Vagina (tissue), 2 donors: ENCODE data around the gene SMARCA2. TPM values are rescaled to one million over a fixed set of nuclear protein-coding genes. Genes with fewer than 3 reads are reported as not detected.
A peak's percentile ranks its signal among the peaks of the same experiment; 100 is the strongest.

Source experiments
- DNase-seq, 2 donors: peaks; one replicate each; pipeline ENCODE4 v3.0.0-alpha.2; 2017; ENCODE audit errors: extremely low spot score in 2 of 2
- H3K27ac ChIP-seq: fragments of 200-600 bp; sonication (generic); one replicate; pipeline ENCODE4 v1.5.1; 2019
- H3K27me3 ChIP-seq: fragments of 200-600 bp; sonication (generic); one replicate; pipeline ENCODE4 v1.5.1; 2019
- H3K36me3 ChIP-seq, 2 donors: fragments of 200-600 bp; sonication (generic); one replicate each; pipeline ENCODE4 v1.5.1; 2017 to 2019
- H3K4me1 ChIP-seq: fragments of 200-600 bp; sonication (generic); one replicate; pipeline ENCODE4 v1.5.1; 2019
- H3K4me3 ChIP-seq, 2 donors: fragments of 200-600 bp; sonication (generic); 1 replicate in 1 of 2; 2 replicates in 1 of 2; pipeline ENCODE4 v1.5.1; 2016 to 2019
- H3K9me3 ChIP-seq: fragments of 200-600 bp; sonication (generic); one replicate; pipeline ENCODE4 v1.5.1; 2019
- CTCF ChIP-seq, 3 experiments: fragments of 450-650 bp in 2 of 3; fragments of 200-600 bp in 1 of 3; sonication (generic) in 1 of 3; IDR thresholded peaks; one replicate each; pipeline ENCODE4 v1.5.1; 2017 to 2019; ENCODE audit warnings: antibody characterized with exemption in 3 of 3, mild to moderate bottlenecking in 2 of 3, moderate library complexity in 2 of 3
- POLR2A ChIP-seq, 2 donors: fragments of 450-650 bp; IDR thresholded peaks; one replicate each; pipeline ENCODE4 v1.6.1; 2017; ENCODE audit warnings: antibody characterized with exemption in 2 of 2, mild to moderate bottlenecking in 2 of 2, moderate library complexity in 2 of 2
- POLR2AphosphoS5 ChIP-seq, 2 donors: sonication (generic); formaldehyde crosslinking; IDR thresholded peaks; one replicate each; pipeline ENCODE4 v1.9.0; 2017; ENCODE audit warnings: antibody characterized with exemption in 2 of 2, mild to moderate bottlenecking in 2 of 2, low read depth in 1 of 2; ENCODE audit not compliant: insufficient read depth in 1 of 2
- intact Hi-C: fragments of 100-400 bp; cut with DNase I; formaldehyde crosslinking; loops from one replicate; pipeline ENCODE4 v1.15.1; 2023
- total RNA-seq: library from RNA; depleted of rRNA; stranded (reverse); fragments of >200 nt; gene quantifications from one replicate; pipeline ENCODE4 v1.2.3, GENCODE V29; 2016

Gene SMARCA2
- total RNA-seq, 1 donor from 2014 or later: 98.0 TPM

GRCh38 chr9:2126331-2126803 is 111.2 kb downstream of the SMARCA2 start:
- no peaks in the 10 kb centered on the region for H3K36me3 ChIP-seq
- no peaks in the 10 kb centered on the region for H3K27me3 ChIP-seq
- H3K4me1 ChIP-seq: peaks cover 45% of the 10 kb centered on the region
- no peak for DNase-seq
- H3K9me3 ChIP-seq: no peaks in the 10 kb centered on the region
- TF ChIP-seq POLR2A (IDR thresholded peaks at IDR 0.05): no peak
- TF ChIP-seq CTCF (IDR thresholded peaks at IDR 0.05): no peak
- no peak for TF ChIP-seq POLR2AphosphoS5 (IDR thresholded peaks at IDR 0.05; ENCODE audit: insufficient read depth in 1 of 2, low read depth in 1 of 2)
- H3K4me3 ChIP-seq: peak overlapping the region in 1 of 2 donors; percentile 20
- intact Hi-C loops: no loop called here
- H3K27ac ChIP-seq: peak overlapping the region; percentile 58

- Histone ChIP-seq H3K27ac (peak overlapping the region; percentile 58), H3K27me3 (no peaks in the 10 kb centered on the region), H3K36me3 (no peaks in the 10 kb centered on the region), H3K9me3 (no peaks in the 10 kb centered on the region), H3K4me1 (peaks cover 46% of the 10 kb centered on the region), H3K4me3 (no peak overlapping the region)
- no peak for DNase-seq
- TF ChIP-seq POLR2A (IDR thresholded peaks at IDR 0.05) (no peak), POLR2AphosphoS5 (IDR thresholded peaks at IDR 0.05; ENCODE audit: insufficient read depth in 1 of 2, low read depth in 1 of 2) (no peak), CTCF (IDR thresholded peaks at IDR 0.05) (no peak)
- intact Hi-C loops: no loop called here
These were observed 112.3 kb downstream of the SMARCA2 start for GRCh38 chr9:2127486-2127885.

GRCh38 chr9:2128141-2128540 is 113.0 kb downstream of the SMARCA2 start:
- H3K4me3 ChIP-seq: no peak overlapping the region
- H3K36me3 ChIP-seq: no peaks in the 10 kb centered on the region
- no peak for DNase-seq
- peaks cover 46% of the 10 kb centered on the region for H3K4me1 ChIP-seq
- H3K9me3 ChIP-seq: no peaks in the 10 kb centered on the region
- no peaks in the 10 kb centered on the region for H3K27me3 ChIP-seq
- intact Hi-C loops: no loop called here
- no peak for TF ChIP-seq CTCF (IDR thresholded peaks at IDR 0.05)
- TF ChIP-seq POLR2A (IDR thresholded peaks at IDR 0.05): no peak
- no peak for TF ChIP-seq POLR2AphosphoS5 (IDR thresholded peaks at IDR 0.05; ENCODE audit: insufficient read depth in 1 of 2, low read depth in 1 of 2)
- H3K27ac ChIP-seq: no peak overlapping the region

- peaks cover 46% of the 10 kb centered on the region for H3K4me1 ChIP-seq
- H3K27me3 ChIP-seq: no peaks in the 10 kb centered on the region
- no peak for DNase-seq
- H3K36me3 ChIP-seq: no peaks in the 10 kb centered on the region
- no peak overlapping the region for H3K27ac ChIP-seq
- no peak overlapping the region for H3K4me3 ChIP-seq
- intact Hi-C loops: no loop called here
- no peaks in the 10 kb centered on the region for H3K9me3 ChIP-seq
- TF ChIP-seq CTCF (IDR thresholded peaks at IDR 0.05) (no peak), POLR2AphosphoS5 (IDR thresholded peaks at IDR 0.05; ENCODE audit: insufficient read depth in 1 of 2, low read depth in 1 of 2) (no peak), POLR2A (IDR thresholded peaks at IDR 0.05) (no peak)
These were observed 113.5 kb downstream of the SMARCA2 start for GRCh38 chr9:2128618-2129017.

GRCh38 chr9:2130941-2131340 is 115.8 kb downstream of the SMARCA2 start:
- Histone ChIP-seq H3K4me3 (no peak overlapping the region), H3K27ac (no peak overlapping the region), H3K9me3 (no peaks in the 10 kb centered on the region), H3K36me3 (no peaks in the 10 kb centered on the region), H3K4me1 (peaks cover 32% of the 10 kb centered on the region), H3K27me3 (no peaks in the 10 kb centered on the region)
- no peak for DNase-seq
- TF ChIP-seq POLR2AphosphoS5 (IDR thresholded peaks at IDR 0.05; ENCODE audit: insufficient read depth in 1 of 2, low read depth in 1 of 2): no peak
- no peak for TF ChIP-seq CTCF (IDR thresholded peaks at IDR 0.05)
- TF ChIP-seq POLR2A (IDR thresholded peaks at IDR 0.05): no peak
- intact Hi-C loops: no loop called here
